Activated CD8-positive, alpha-beta T cell treated with anti-CD3 and anti-CD28 coated beads for 36 hours (primary cell): ENCODE measurements around the gene ZGLP1. TPM values are rescaled to one million over a fixed set of nuclear protein-coding genes. Genes with fewer than 3 reads are reported as not detected.

Experiments used
- ATAC-seq: fragments of 200-7000 bp; cut with Tn5 transposase; one replicate; pipeline ENCODE4 v1.10.0; 2021; ENCODE audit warnings: mild to moderate bottlenecking, moderate library complexity
- CTCF ChIA-PET: fragments of 350-600 bp; sonication (Branson Sonifier 250); formaldehyde crosslinking; loops from one replicate; lab custom pipeline; 2021; ENCODE audit warnings: antibody characterized with exemption; lab: Charles Lee
- POLR2A ChIA-PET: fragments of 350-600 bp; sonication (Branson Sonifier 250); formaldehyde crosslinking; loops from one replicate; lab custom pipeline; 2021; ENCODE audit warnings: antibody characterized with exemption; lab: Charles Lee
- DNase-seq: peaks from one replicate; pipeline ENCODE4 v3.0.0-alpha.2; 2020
- H3K27ac Mint-ChIP-seq: one replicate; pipeline ENCODE4 v1.8.0; 2021; ENCODE audit warnings: mild to moderate bottlenecking, mixed read lengths
- H3K27me3 Mint-ChIP-seq: one replicate; pipeline ENCODE4 v1.8.0; 2021; ENCODE audit warnings: mixed read lengths
- H3K36me3 Mint-ChIP-seq: one replicate; pipeline ENCODE4 v1.8.0; 2021; ENCODE audit warnings: low read depth, mixed read lengths
- H3K4me1 Mint-ChIP-seq: one replicate; pipeline ENCODE4 v1.8.0; 2021; ENCODE audit warnings: low read depth, mixed read lengths
- H3K4me3 Mint-ChIP-seq: one replicate; pipeline ENCODE4 v1.8.0; 2021; ENCODE audit warnings: mild to moderate bottlenecking, moderate library complexity, mixed read lengths
- H3K9me3 Mint-ChIP-seq: one replicate; pipeline ENCODE4 v1.8.0; 2021; ENCODE audit warnings: mixed read lengths
- intact Hi-C: fragments of 100-400 bp; cut with micrococcal nuclease; formaldehyde crosslinking; loops from one replicate; pipeline ENCODE4 v1.10.0; 2022
- total RNA-seq, 2 experiments: library from RNA; stranded (reverse); gene quantifications; one replicate each; pipeline ENCODE4 v1.2.3, GENCODE V29; 2021
- TF ChIP-seq, protein P1 (sequence below): fragments of 200-600 bp; IDR thresholded peaks from one replicate; pipeline ENCODE4 v1.8.0; 2022; ENCODE audit warnings: antibody characterized with exemption, mild to moderate bottlenecking

The ZGLP1 gene
- total RNA-seq, 2 experiments from 2014 or later, result 3.2 to 3.7 TPM

GRCh38 chr19:10262771-10263170, 46.8 kb downstream of the ZGLP1 start:
- peaks cover 30% of the 10 kb centered on the region for H3K4me1 Mint-ChIP-seq
- DNase-seq (no peak), ATAC-seq (no peak)
- H3K4me3 Mint-ChIP-seq, result no peak overlapping the region
- H3K27me3 Mint-ChIP-seq, result no peaks in the 10 kb centered on the region
- peaks cover 19% of the 10 kb centered on the region for H3K36me3 Mint-ChIP-seq
- intact Hi-C loops, result no loop called here
- CTCF ChIA-PET, result interaction anchor here (8.6 kb wide), 1 partner anchor 123 kb away, joined by 168 read pairs; no protein-coding TSS in a partner anchor
- H3K27ac Mint-ChIP-seq, result no peak overlapping the region
- TF ChIP-seq, protein P1, sequence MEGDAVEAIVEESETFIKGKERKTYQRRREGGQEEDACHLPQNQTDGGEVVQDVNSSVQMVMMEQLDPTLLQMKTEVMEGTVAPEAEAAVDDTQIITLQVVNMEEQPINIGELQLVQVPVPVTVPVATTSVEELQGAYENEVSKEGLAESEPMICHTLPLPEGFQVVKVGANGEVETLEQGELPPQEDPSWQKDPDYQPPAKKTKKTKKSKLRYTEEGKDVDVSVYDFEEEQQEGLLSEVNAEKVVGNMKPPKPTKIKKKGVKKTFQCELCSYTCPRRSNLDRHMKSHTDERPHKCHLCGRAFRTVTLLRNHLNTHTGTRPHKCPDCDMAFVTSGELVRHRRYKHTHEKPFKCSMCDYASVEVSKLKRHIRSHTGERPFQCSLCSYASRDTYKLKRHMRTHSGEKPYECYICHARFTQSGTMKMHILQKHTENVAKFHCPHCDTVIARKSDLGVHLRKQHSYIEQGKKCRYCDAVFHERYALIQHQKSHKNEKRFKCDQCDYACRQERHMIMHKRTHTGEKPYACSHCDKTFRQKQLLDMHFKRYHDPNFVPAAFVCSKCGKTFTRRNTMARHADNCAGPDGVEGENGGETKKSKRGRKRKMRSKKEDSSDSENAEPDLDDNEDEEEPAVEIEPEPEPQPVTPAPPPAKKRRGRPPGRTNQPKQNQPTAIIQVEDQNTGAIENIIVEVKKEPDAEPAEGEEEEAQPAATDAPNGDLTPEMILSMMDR, result no peak
- POLR2A ChIA-PET, result interaction anchor here (2.6 kb wide), 1 partner anchor 126 kb away, joined by 7 read pairs; no protein-coding TSS in a partner anchor
- H3K9me3 Mint-ChIP-seq, result no peaks in the 10 kb centered on the region

DNA sequence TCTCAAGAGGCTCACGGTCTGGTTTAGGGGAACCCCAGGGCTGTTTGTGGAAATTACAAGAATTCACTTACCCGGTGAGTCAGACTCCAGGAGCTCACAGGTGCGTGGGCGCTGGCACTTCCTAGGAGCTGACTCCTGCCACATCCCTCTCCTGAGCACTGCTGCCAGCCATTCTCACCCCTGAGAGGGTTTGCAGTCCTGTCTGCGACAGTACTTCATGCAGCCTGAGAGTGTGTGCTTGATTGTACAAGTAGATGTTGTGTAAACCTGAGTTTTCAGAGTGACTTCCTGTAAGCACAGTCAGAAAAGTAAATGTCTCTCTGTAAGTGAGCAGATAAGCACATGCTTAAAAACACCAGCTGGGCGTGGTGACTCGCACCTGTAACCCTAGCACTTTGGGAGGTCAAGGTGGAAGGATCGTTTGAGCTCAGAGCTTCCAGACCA, 49.5 kb downstream of the ZGLP1 start:
- Mint-ChIP-seq H3K9me3 (no peaks in the 10 kb centered on the region), H3K4me3 (peak overlapping the region; percentile 24), H3K4me1 (peaks cover 32% of the 10 kb centered on the region), H3K36me3 (peaks cover 36% of the 10 kb centered on the region), H3K27ac (peak overlapping the region; percentile 92), H3K27me3 (no peaks in the 10 kb centered on the region)
- TF ChIP-seq, protein P1, result no peak
- ChIA-PET POLR2A (interaction anchor here (0.7 to 4.0 kb wide), 24 partner anchors 10 to 160 kb away, joined by 3 to 42 read pairs (median 4); partner anchors contain the start of genes DNMT1, ICAM1, ICAM5 and PDE4A), CTCF (interaction anchor here (0.7 to 8.6 kb wide), 22 partner anchors 10 to 293 kb away, joined by 3 to 168 read pairs (median 4); partner anchors contain the start of genes CDC37, ICAM1, ICAM5 and RAVER1)
- ATAC-seq (peak; percentile 68), DNase-seq (peak; percentile 86)
- intact Hi-C loops, result no loop called here

GRCh38 chr19:10259162-10259905, 50.3 kb downstream of the ZGLP1 start:
- TF ChIP-seq, protein P1, result peak; percentile 77
- H3K4me1 Mint-ChIP-seq, result peaks cover 33% of the 10 kb centered on the region
- intact Hi-C loops, result no loop called here
- H3K36me3 Mint-ChIP-seq, result peaks cover 44% of the 10 kb centered on the region
- CTCF ChIA-PET, result interaction anchor here (0.6 to 8.6 kb wide), 36 partner anchors 10 to 327 kb away, joined by 3 to 168 read pairs (median 4); partner anchors contain the start of genes CDC37, ICAM1, ICAM5 and TYK2
- peak overlapping the region; percentile 24 for H3K4me3 Mint-ChIP-seq
- H3K9me3 Mint-ChIP-seq, result no peaks in the 10 kb centered on the region
- ATAC-seq (peak; percentile 80), DNase-seq (peak; percentile 100)
- H3K27ac Mint-ChIP-seq, result peak overlapping the region; percentile 92
- no peaks in the 10 kb centered on the region for H3K27me3 Mint-ChIP-seq
- POLR2A ChIA-PET, result interaction anchor here (0.6 to 4.0 kb wide), 35 partner anchors 9 to 161 kb away, joined by 3 to 42 read pairs (median 4); partner anchors contain the start of genes DNMT1, ICAM1, ICAM5 and PDE4A

GRCh38 chr19:10258080-10258710, 51.4 kb downstream of the ZGLP1 start:
- CTCF ChIA-PET, result interaction anchor here (0.6 to 8.6 kb wide), 27 partner anchors 8 to 326 kb away, joined by 3 to 168 read pairs (median 4); partner anchors contain the start of genes CDC37, ICAM1, ICAM5 and TYK2
- Mint-ChIP-seq H3K27ac (no peak overlapping the region), H3K27me3 (no peaks in the 10 kb centered on the region), H3K36me3 (peaks cover 53% of the 10 kb centered on the region), H3K4me3 (no peak overlapping the region), H3K4me1 (peaks cover 41% of the 10 kb centered on the region), H3K9me3 (no peaks in the 10 kb centered on the region)
- ATAC-seq (no peak), DNase-seq (no peak)
- POLR2A ChIA-PET, result interaction anchor here (0.5 to 4.0 kb wide), 21 partner anchors 8 to 135 kb away, joined by 3 to 42 read pairs (median 4); partner anchors contain the start of genes DNMT1, ICAM1, ICAM5 and TYK2
- TF ChIP-seq, protein P1, result no peak
- intact Hi-C loops, result no loop called here
